IMR-90 (cell line): ENCODE results near the gene SPTB. TPM values are rescaled to one million over a fixed set of nuclear protein-coding genes. Genes with fewer than 3 reads are reported as not detected.

Experiments used
- ATAC-seq: fragments of 200-7000 bp; cut with Tn5 transposase; 2 replicates; pipeline ENCODE4 v1.9.1; 2020; ENCODE audit warnings: low read depth, mild to moderate bottlenecking, moderate library complexity
- BruUV-seq: library from RNA; stranded (reverse); fragments of 400-500 nt; replicated peaks from 2 replicates; lab custom pipeline; 2021; lab: Mats Ljungman, UMichigan
- CTCF ChIA-PET: fragments of 300-600 bp; formaldehyde crosslinking; extraction: SDS; loops from one replicate; lab custom pipeline; 2021; ENCODE audit warnings: antibody characterized with exemption; lab: Yijun Ruan, JAX
- POLR2A ChIA-PET: fragments of 300-600 bp; sonication (Branson Sonifier 250); formaldehyde crosslinking; loops from one replicate; lab custom pipeline; 2022; ENCODE audit warnings: antibody characterized with exemption; ENCODE audit not compliant: unreplicated experiment; lab: Charles Lee
- DNase-seq: peaks from one replicate; pipeline ENCODE4 v3.0.0; 2013
- H2AFZ ChIP-seq: replicated peaks from 2 replicates; pipeline ENCODE3; 2013; ENCODE audit warnings: low read length, mild to moderate bottlenecking; ENCODE audit not compliant: poor library complexity
- H2AK5ac ChIP-seq: 2 replicates; pipeline ENCODE4 v1.6.1; 2013; ENCODE audit warnings: low read depth, low read length, inconsistent platforms
- H2AK9ac ChIP-seq: replicated peaks from 2 replicates; pipeline ENCODE3; 2013; ENCODE audit warnings: mild to moderate bottlenecking, low read depth, low read length, moderate library complexity; ENCODE audit not compliant: poor library complexity
- H2BK120ac ChIP-seq: 2 replicates; pipeline ENCODE4 v1.6.1; 2013; ENCODE audit warnings: low read depth, low read length, inconsistent platforms
- H2BK15ac ChIP-seq: 3 replicates; pipeline ENCODE4 v1.6.1; 2013; ENCODE audit warnings: low read depth, low read length, inconsistent platforms
- H2BK20ac ChIP-seq: 2 replicates; pipeline ENCODE4 v1.6.1; 2013; ENCODE audit warnings: low read depth, mild to moderate bottlenecking, inconsistent platforms, low read length, moderate library complexity
- H2BK5ac ChIP-seq: 2 replicates; pipeline ENCODE4 v1.6.1; 2013; ENCODE audit warnings: mild to moderate bottlenecking, low read depth, low read length, inconsistent platforms; ENCODE audit not compliant: poor library complexity, severe bottlenecking
- H3K14ac ChIP-seq: replicated peaks from 2 replicates; pipeline ENCODE4 v1.6.1; 2013; ENCODE audit warnings: low read depth, low read length, inconsistent platforms
- H3K18ac ChIP-seq: 2 replicates; pipeline ENCODE4 v1.6.1; 2013; ENCODE audit warnings: low read depth, low read length, control low read depth
- H3K23ac ChIP-seq: 2 replicates; pipeline ENCODE4 v1.6.1; 2013; ENCODE audit warnings: low read depth, low read length, inconsistent platforms
- H3K27ac ChIP-seq: 2 replicates; pipeline ENCODE4 v1.5.1; 2013; ENCODE audit warnings: mild to moderate bottlenecking, control low read depth, low read length; ENCODE audit not compliant: insufficient read depth
- H3K27me3 ChIP-seq: 2 replicates; pipeline ENCODE4 v1.6.1; 2013; ENCODE audit warnings: low read length; ENCODE audit not compliant: control insufficient read depth, insufficient read depth
- H3K36me3 ChIP-seq: 2 replicates; pipeline ENCODE4 v1.6.1; 2013; ENCODE audit warnings: low read length, mixed read lengths; ENCODE audit not compliant: control insufficient read depth, insufficient read depth
- H3K4ac ChIP-seq: 2 replicates; pipeline ENCODE4 v1.6.1; 2013; ENCODE audit warnings: low read depth, low read length, inconsistent platforms
- H3K4me1 ChIP-seq: 2 replicates; pipeline ENCODE4 v1.6.1; 2013; ENCODE audit warnings: low read length, mixed read lengths; ENCODE audit not compliant: control insufficient read depth, insufficient read depth
- H3K4me2 ChIP-seq: 2 replicates; pipeline ENCODE4 v1.6.1; 2013; ENCODE audit warnings: low read depth, mild to moderate bottlenecking, control low read depth, low read length, moderate library complexity
- H3K4me3 ChIP-seq: 2 replicates; pipeline ENCODE4 v1.5.1; 2013; ENCODE audit warnings: low read depth, mild to moderate bottlenecking, control low read depth, low read length, moderate library complexity; ENCODE audit not compliant: insufficient read depth
- H3K56ac ChIP-seq: 2 replicates; pipeline ENCODE4 v1.6.1; 2013; ENCODE audit warnings: low read length, inconsistent platforms; ENCODE audit not compliant: insufficient read depth; ENCODE audit errors: extremely low read depth
- H3K79me1 ChIP-seq, 2 experiments: 2 replicates each; pipeline ENCODE4 v1.6.1; 2013; ENCODE audit warnings: low read length in 2 of 2, inconsistent platforms in 1 of 2, low read depth in 1 of 2
- H3K9ac ChIP-seq: 2 replicates; pipeline ENCODE4 v1.6.1; 2013; ENCODE audit warnings: low read depth, low read length, control low read depth
- H3K9me1 ChIP-seq: 2 replicates; pipeline ENCODE4 v1.6.1; 2013; ENCODE audit warnings: low read length, inconsistent platforms; ENCODE audit not compliant: insufficient read depth
- H3K9me3 ChIP-seq: 2 replicates; pipeline ENCODE4 v1.6.1; 2013; ENCODE audit warnings: low read length; ENCODE audit not compliant: control insufficient read depth, insufficient read depth
- H4K20me1 ChIP-seq: 2 replicates; pipeline ENCODE4 v1.6.1; 2013; ENCODE audit warnings: low read length, inconsistent platforms; ENCODE audit not compliant: insufficient read depth
- H4K5ac ChIP-seq: 2 replicates; pipeline ENCODE4 v1.6.1; 2013; ENCODE audit warnings: mild to moderate bottlenecking, low read depth, low read length, control low read depth
- H4K8ac ChIP-seq, 2 experiments: 2 replicates each; pipeline ENCODE4 v1.6.1; 2013; ENCODE audit warnings: low read depth in 2 of 2, low read length in 2 of 2, control low read depth in 1 of 2, inconsistent platforms in 1 of 2
- H4K91ac ChIP-seq: 2 replicates; pipeline ENCODE4 v1.6.1; 2013; ENCODE audit warnings: low read depth, low read length, inconsistent platforms; ENCODE audit not compliant: insufficient read depth
- BHLHE40 ChIP-seq: fragments of 150-350 bp; IDR thresholded peaks from 2 replicates; pipeline ENCODE4 v1.6.1; 2016; ENCODE audit warnings: mild to moderate bottlenecking, low read depth, low read length
- CEBPB ChIP-seq: IDR thresholded peaks from 2 replicates; pipeline ENCODE4 v1.6.1; 2012; ENCODE audit warnings: low read depth, low read length, improper control_type of control experiment
- CHD1 ChIP-seq: IDR thresholded peaks from 2 replicates; pipeline ENCODE4 v1.6.1; 2012; ENCODE audit warnings: low read depth, low read length, improper control_type of control experiment
- CTCF ChIP-seq: conservative IDR thresholded peaks from 2 replicates; pipeline ENCODE4 v1.5.1; 2012; ENCODE audit warnings: mild to moderate bottlenecking, low read depth, low read length, improper control_type of control experiment
- ELK1 ChIP-seq: fragments of 150-350 bp; IDR thresholded peaks from 2 replicates; pipeline ENCODE4 v1.6.1; 2016; ENCODE audit warnings: low read depth, mild to moderate bottlenecking, low read length, moderate library complexity, borderline replicate concordance
- FOS ChIP-seq: fragments of 150-350 bp; IDR thresholded peaks from 2 replicates; pipeline ENCODE4 v1.6.1; 2016; ENCODE audit warnings: low read depth, low read length
- MAFK ChIP-seq: IDR thresholded peaks from 2 replicates; pipeline ENCODE4 v1.6.1; 2012; ENCODE audit warnings: low read depth, low read length, improper control_type of control experiment
- MAZ ChIP-seq: IDR thresholded peaks from 2 replicates; pipeline ENCODE4 v1.6.1; 2012; ENCODE audit warnings: low read depth, mild to moderate bottlenecking, low read length, improper control_type of control experiment, moderate library complexity, borderline replicate concordance
- MXI1 ChIP-seq: IDR thresholded peaks from 2 replicates; pipeline ENCODE4 v1.6.1; 2012; ENCODE audit warnings: low read depth, mild to moderate bottlenecking, low read length, moderate library complexity, borderline replicate concordance
- NFE2L2 ChIP-seq: fragments of 150-350 bp; IDR thresholded peaks from 2 replicates; pipeline ENCODE4 v1.6.1; 2016; ENCODE audit warnings: low read depth, mild to moderate bottlenecking, low read length
- POLR2A ChIP-seq: IDR thresholded peaks from 2 replicates; pipeline ENCODE4 v1.6.1; 2012; ENCODE audit warnings: mild to moderate bottlenecking, low read depth, low read length
- RAD21 ChIP-seq: IDR thresholded peaks from 2 replicates; pipeline ENCODE4 v1.6.1; 2012; ENCODE audit warnings: low read length, improper control_type of control experiment
- RCOR1 ChIP-seq: IDR thresholded peaks from 2 replicates; pipeline ENCODE4 v1.6.1; 2012; ENCODE audit warnings: mild to moderate bottlenecking, low read length, improper control_type of control experiment; ENCODE audit not compliant: insufficient replicate concordance
- RFX5 ChIP-seq: IDR thresholded peaks from 2 replicates; pipeline ENCODE4 v1.8.0; 2012; ENCODE audit warnings: low read depth, mild to moderate bottlenecking, low read length, moderate library complexity
- SMC3 ChIP-seq: fragments of 150-350 bp; IDR thresholded peaks from 2 replicates; pipeline ENCODE4 v1.6.1; 2016; ENCODE audit warnings: low read depth, mild to moderate bottlenecking, antibody characterized with exemption, low read length, moderate library complexity
- USF2 ChIP-seq: fragments of 150-350 bp; IDR thresholded peaks from 2 replicates; pipeline ENCODE4 v1.6.1; 2017; ENCODE audit warnings: mild to moderate bottlenecking, antibody characterized with exemption, low read length, low read depth
- whole genome bisulfite sequencing, 2 experiments: methylation state at CpG; one replicate each; pipeline versions ENCODE4 v1.1.5 to v1.1.7; 2013; ENCODE audit warnings: missing lambda C conversion rate in 2 of 2; ENCODE audit not compliant: insufficient read length in 1 of 2; ENCODE audit errors: extremely low coverage in 2 of 2; 5-methylcytosine and 5-hydroxymethylcytosine counted together
- dilution Hi-C: fragments of 300-500 bp; cut with HindIII; formaldehyde crosslinking; loops from one replicate; pipeline ENCODE4 v1.14.3; 2018; ENCODE audit warnings: low sequenced_read_pairs; ENCODE audit not compliant: unreplicated experiment
- in situ Hi-C: fragments of 300-500 bp; cut with MboI; formaldehyde crosslinking; loops from 3 replicates; pipeline ENCODE4 v1.14.3; 2019; ENCODE audit warnings: low sequenced_read_pairs, inconsistent platforms, mixed read lengths
- intact Hi-C: fragments of 100-400 bp; cut with micrococcal nuclease; formaldehyde crosslinking; loops from 2 replicates; pipeline ENCODE4 v1.10.0; 2022
- polyA plus RNA-seq, 3 experiments: library from polyadenylated mRNA; depleted of rRNA; stranded (reverse); fragments of >200 nt; gene quantifications; 2 replicates each; pipeline ENCODE4 v1.2.3, GENCODE V29; 2012; ENCODE audit warnings: low replicate concordance in 1 of 3
- total RNA-seq: library from RNA; depleted of rRNA; stranded (reverse); fragments of >200 nt; gene quantifications from 2 replicates; pipeline ENCODE4 v1.2.3, GENCODE V29; 2012

The SPTB gene
- total and polyA plus RNA-seq, 2 of the 4 experiments (the other 2 are of a cell fraction): under 0.01 to 0.07 TPM

GRCh38 chr14:64824471-64824870, 55.2 kb downstream of the SPTB start:
- no TSS peak for BruUV-seq
- H4K5ac ChIP-seq: no peak overlapping the region
- no peak overlapping the region for H3K27ac ChIP-seq
- H3K9me1 ChIP-seq: no peaks in the 10 kb centered on the region
- no peak overlapping the region for H2BK20ac ChIP-seq
- in situ Hi-C loops (no loop called here), intact Hi-C loops (loop anchor here (5.0 kb wide), 1 partner anchor 68 kb away; no protein-coding TSS in a partner anchor), dilution Hi-C loops (no loop called here)
- H3K9ac ChIP-seq: no peak overlapping the region
- TF ChIP-seq FOS: no peak
- TF ChIP-seq CEBPB: no peak
- no peak for TF ChIP-seq BHLHE40
- no peak for TF ChIP-seq RAD21
- no peak for TF ChIP-seq POLR2A
- no peak for TF ChIP-seq RFX5
- TF ChIP-seq CHD1: no peak
- no peak for TF ChIP-seq MXI1
- no peak for TF ChIP-seq ELK1
- TF ChIP-seq SMC3: no peak
- TF ChIP-seq USF2: no peak
- no peak for TF ChIP-seq CTCF
- TF ChIP-seq MAFK: no peak
- TF ChIP-seq NFE2L2: no peak
- no peak for TF ChIP-seq MAZ
- no peak for TF ChIP-seq RCOR1
- peak overlapping the region; percentile 33 for H2AFZ ChIP-seq
- no peak overlapping the region for H3K14ac ChIP-seq
- no peaks in the 10 kb centered on the region for H4K20me1 ChIP-seq
- ChIA-PET POLR2A (no interaction called here), CTCF (interaction anchor here (1.4 to 2.7 kb wide), 4 partner anchors 8 to 67 kb away, joined by 3 to 31 read pairs (median 10); no protein-coding TSS in a partner anchor)
- no peak overlapping the region for H2AK9ac ChIP-seq
- no peak overlapping the region for H3K4ac ChIP-seq
- no peak overlapping the region for H2BK5ac ChIP-seq
- H4K8ac ChIP-seq: no peak overlapping the region
- H3K36me3 ChIP-seq: no peaks in the 10 kb centered on the region
- peaks cover 35% of the 10 kb centered on the region for H3K27me3 ChIP-seq
- H2BK120ac ChIP-seq: no peak overlapping the region
- ATAC-seq (no peak), DNase-seq (no peak)
- WGBS, 2 experiments: no CpG with 5 or more reads among the region's 3 CpGs
- no peaks in the 10 kb centered on the region for H3K79me1 ChIP-seq
- no peak overlapping the region for H3K4me3 ChIP-seq
- H3K4me2 ChIP-seq: no peak overlapping the region
- no peak overlapping the region for H3K23ac ChIP-seq
- H3K56ac ChIP-seq: no peak overlapping the region
- no peaks in the 10 kb centered on the region; the same call in 1 of the 2 replicates for H3K4me1 ChIP-seq
- H3K18ac ChIP-seq: no peak overlapping the region
- H3K9me3 ChIP-seq: no peaks in the 10 kb centered on the region
- H2BK15ac ChIP-seq: no peak overlapping the region
- no peak overlapping the region for H4K91ac ChIP-seq
- no peak overlapping the region; the same call in 1 of the 2 replicates for H2AK5ac ChIP-seq
